ENCODE results near the gene PRSS56.

GRCh38 chr2:232483311-232483922 lies 36.8 kb upstream of the PRSS56 start:
- TF ChIP-seq CTCF (IDR thresholded peaks at IDR 0.05) (no peak), EZH2phosphoT487 (IDR thresholded peaks at IDR 0.05) (no peak), EZH2 (IDR thresholded peaks at IDR 0.05) (no peak)
